ENCODE results near the gene SLC43A3.
A peak's percentile ranks its signal among the peaks of the same experiment; 100 is the strongest.
"Not testable (repeated sequence)": the region's sequence is repeated elsewhere in the genome, so short reads cannot be mapped to it uniquely, and the experiment has no call there.

SLC43A3 gene

GRCh38 chr11:57377107-57377506 lies 49.8 kb downstream of the SLC43A3 start:
- DNase-seq = peak; percentile 30

DNA sequence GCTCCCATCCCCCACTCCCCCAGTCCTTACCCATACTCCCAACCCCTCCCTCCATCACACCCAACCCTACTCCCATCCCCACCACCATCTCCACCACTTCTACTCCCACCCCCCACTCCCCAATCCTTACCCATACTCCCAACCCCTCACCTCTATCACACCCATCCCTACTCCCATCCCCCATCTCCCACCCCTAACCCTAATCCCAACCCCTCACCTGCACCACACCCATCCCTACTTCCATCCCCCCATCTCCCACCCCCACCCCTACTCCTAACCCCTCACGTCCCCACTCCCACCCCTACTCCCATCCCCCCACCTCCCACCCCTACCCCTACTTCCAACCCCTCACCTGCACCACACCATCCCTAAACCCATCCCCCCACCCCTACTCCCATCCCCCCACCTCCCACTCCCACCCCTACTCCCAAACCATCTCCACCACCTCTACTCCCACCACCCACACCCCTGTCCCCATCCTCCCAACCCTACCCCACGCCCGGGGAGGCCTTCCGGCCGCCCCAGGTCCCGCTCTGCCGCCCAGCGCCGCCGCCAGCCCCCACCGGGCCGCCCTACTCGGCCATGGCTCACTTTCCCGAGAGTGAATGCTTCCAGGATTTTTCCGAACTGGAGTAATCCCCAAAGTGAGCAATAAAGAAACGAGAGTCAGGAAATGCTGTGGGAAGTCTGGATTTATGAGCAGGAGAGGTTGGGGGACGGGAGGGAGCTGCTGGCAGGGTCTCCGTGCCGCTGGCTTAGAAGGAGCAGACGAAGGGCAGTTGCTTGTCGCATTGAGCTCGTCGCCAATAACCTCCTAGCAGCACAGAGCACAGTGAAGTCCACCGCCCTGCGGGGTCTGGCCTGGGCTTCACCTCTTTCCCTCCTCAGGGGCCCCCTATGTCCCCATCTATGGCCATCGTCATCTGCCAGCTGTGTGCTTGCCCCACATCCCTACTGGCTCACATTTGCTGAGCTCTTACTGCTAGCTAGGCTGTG lies 50.5 kb downstream of the SLC43A3 start:
- DNase-seq = no peak

DNA sequence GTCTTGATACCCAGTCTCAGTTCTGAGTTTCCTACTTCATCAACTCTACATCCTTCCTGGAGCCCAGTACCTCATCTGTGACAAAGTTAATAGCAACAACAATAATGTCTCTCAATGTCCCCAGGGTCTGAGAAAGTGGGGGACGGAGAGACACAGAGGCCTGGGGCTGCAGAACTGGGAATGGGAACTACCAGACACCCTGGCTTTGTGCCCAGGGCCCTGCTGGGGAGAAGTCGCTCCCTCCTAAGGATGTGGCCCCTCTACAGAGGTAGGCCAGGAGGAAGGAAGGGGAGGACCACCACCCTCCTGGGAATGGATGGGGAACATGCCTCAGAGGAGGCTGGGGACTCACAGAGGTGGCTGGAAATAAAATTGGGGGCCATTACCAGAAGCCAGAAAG lies 51.4 kb downstream of the SLC43A3 start:
- DNase-seq = no peak

DNA sequence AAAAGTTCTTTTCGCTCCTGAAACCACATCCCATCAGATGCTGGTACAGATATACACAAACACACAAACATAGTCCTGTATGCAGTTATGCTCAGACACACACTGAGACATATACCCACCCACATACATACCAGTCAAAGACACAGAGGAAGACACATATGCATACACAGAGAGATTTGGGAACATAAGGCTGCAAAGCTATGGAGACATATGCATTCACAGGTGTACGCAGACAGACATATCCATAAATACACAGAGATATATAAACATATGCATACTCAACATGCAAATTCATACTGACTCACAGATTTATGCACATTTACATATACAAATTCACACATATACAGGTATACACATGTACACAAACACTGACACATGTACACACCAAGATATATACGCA lies 52.0 kb downstream of the SLC43A3 start:
- no peak for DNase-seq

DNA sequence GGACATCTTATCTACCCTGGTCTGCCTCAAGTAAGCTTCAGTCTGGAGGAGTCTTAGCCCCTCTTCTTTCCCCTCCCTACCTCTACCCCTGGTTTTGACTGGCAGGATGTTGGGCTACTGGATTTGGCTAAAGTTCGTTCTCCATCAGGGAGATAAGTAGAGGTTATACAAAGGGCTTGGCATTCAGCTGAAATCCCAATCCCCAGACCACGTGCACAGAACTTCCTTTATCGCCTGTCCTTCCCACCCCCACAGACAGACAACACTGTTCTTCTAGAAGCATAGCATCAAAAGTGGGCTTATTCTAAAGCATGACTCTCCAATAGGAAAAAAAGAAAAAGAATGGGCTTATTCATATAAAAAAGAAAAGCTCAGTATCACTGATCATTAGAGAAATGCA lies 53.8 kb downstream of the SLC43A3 start:
- DNase-seq = no peak

- DNase-seq = no peak
Observed at GRCh38 chr11:57370941-57371340, 56.0 kb downstream of the SLC43A3 start.

DNA sequence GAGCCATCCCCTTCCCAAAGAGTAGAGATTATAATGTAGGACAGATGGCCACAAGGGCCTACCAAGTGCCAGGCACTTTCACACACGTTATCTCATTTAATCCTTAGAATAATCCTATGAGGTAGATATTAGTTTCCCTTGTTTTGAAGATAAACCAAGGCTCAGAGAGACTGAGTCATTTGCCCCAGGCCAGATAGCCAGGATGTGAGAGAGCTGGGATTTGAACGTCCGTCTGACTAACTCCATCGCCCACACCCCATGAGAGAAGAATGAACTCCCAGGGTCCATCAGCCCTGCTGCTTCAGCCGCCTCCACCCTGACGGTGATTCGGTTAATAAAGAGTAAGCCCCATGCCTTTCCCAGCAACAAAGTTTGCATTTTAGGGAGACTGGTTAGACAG lies 56.7 kb downstream of the SLC43A3 start:
- DNase-seq = no peak

DNA sequence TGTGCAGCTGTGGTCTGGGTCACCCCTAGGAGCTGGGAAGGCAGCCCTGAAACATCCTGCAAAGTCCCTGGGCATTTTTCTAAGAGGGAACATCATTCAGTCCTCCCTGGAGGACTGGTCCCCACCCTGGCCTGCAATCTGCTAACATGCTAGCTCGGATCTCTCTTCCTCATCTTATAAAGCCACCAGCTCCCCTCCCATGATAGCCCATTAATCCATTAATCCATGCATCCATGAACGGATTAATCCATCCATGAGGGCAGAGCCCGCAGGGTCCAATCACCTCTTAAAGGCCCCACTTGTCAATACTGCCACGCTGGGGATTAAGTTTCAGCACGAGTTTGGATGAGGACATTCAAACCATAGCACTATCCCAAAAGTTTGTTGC lies 58.1 kb downstream of the SLC43A3 start:
- no peak for DNase-seq

- DNase-seq = peak; percentile 66
Observed at GRCh38 chr11:57368106-57368844, 58.6 kb downstream of the SLC43A3 start.

- DNase-seq = peak; percentile 18
Observed at GRCh38 chr11:57364851-57365660, 61.9 kb downstream of the SLC43A3 start.

DNA sequence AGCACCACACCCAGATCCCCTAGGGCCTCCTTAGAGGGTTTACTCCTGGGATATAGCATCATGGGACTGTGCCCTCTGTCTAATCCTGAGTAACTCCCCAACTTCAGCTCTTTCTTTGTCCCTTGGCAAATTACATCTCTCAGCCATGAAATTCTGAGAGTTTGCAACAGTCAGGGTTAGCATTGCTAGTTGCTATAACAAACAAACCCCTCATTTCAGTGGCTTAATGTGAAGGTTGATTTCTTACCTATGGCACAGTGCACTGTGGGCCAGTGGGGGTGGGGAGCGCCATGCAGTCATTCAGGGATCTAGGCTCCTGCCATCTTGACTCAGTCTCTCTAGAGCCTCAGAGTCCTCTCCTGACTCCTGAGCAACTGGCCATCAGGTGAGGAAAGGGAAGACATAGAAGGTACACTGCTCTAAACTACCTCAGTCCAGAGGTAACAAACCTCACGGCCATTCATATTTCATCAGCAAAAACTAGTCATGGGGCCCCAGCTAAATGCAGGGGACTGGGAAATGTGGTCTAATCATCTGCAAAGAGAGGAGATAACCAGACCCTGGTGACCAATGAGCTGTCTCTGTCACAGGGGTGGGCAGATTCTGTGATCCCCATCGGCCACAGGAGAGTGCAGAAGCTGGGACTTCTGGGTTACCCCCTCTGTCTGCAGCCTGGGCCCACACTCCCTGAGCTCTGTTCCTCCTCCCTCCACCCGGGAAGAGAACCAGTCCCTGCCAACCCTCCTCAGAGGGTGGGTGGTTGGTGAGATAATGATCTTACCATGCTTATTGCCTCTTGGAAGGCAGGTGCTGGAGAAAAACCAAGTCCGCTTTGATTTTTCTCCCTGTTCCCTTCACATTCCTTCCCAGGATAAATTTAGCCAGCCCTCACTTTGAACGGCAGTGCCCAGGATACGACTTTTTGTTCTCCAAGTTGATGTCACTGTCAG lies 63.5 kb downstream of the SLC43A3 start:
- no peak for DNase-seq

GRCh38 chr11:57361926-57362325 lies 65.0 kb downstream of the SLC43A3 start:
- no peak for DNase-seq

DNA sequence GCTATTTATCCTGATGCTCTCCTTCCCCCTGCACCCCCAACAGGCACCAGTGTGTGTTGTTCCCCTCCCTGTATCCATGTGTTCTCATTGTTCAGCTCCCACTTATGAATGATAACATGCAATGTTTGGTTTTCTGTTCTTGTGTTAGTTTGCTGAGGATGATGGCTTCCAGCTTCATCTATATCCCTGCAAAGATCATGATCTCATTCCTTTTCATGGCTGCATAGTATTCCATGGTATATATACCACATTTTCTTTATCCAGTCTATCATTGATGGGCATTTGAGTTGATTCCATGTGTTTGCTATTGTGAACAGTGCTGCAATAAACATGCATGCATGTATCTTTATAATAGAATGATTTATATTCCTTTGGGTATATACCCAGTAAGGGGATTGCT lies 65.5 kb downstream of the SLC43A3 start:
- DNase-seq = not testable (repeated sequence)

- peak; percentile 10 for DNase-seq
Observed at GRCh38 chr11:57360991-57361390, 65.9 kb downstream of the SLC43A3 start.

DNA sequence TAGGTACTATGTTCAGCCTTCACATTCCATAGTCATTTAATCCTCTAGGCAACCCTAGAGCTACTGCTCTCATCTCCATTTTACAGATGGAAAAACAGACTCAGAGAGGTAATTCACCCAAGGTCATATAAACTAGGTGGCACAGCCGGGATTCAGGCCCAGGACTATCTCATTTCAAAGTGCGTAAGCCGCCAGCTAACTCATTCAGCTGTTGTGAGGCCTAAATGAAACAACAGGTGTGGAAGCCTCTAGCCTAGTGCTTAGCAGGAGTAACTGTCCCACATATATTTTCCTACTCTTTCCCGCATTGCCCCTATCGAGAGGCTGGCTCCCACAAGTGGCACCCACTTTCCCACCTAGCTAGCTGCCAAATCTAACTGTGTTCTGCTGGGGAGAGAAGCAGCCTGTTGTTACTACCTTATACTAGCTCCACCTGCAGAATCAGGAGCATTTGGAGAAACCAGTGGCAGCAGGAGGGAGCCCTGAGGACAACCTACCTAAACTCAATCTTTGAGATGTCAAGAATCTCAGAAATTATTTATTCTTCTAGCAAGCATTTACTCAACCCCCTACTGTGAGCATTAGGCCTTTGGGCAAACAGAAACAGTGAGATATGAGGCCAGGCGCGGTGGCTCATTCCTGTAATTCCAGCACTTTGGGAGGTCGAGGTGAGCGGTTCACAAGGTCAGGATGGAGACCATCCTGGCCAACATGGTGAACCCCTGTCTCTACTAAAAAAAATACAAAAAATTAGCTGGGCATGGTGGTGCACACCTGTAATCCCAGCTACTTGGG lies 66.8 kb downstream of the SLC43A3 start:
- DNase-seq = peak; percentile 29

- DNase-seq = no peak
Observed at GRCh38 chr11:57359396-57359795, 67.5 kb downstream of the SLC43A3 start.

DNA sequence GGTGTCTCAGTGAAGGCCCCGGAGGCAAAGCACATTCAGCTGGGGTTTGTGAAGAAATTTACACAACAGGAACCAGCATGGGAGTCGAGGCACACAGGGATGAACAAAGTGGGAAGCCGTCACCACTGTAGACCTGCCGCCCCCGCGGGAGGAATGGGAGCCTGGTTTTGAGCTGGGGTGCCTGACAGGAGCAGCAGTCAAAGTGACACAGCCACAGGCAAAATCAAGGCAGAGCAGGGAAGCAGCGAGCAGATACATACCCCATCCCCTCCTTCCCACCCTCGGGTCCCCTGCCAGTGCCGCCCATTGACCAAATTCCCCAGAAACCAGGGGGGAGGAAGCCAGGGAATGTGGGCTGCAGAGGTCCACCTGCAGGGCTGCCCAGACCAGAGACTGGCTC lies 67.9 kb downstream of the SLC43A3 start:
- no peak for DNase-seq

DNA sequence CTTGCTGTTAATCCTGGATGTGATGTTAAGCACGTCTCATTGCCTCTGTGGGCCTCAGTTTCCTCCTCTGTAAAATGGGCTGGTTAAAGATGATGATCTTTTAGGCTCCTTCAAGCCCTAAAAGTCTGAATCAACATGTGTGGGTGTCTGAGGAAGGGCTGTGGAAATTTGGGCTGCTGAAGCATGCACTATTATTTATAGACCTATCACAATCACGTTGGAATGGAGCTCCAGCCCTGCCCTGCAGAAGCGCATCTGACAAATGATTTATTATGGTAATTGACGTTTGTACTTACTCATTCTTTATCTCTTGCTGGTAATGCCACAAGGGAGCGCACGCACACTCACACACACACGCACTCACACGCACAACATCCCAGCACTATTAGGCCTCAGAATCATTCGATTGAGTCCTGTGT lies 68.4 kb downstream of the SLC43A3 start:
- DNase-seq = no peak

- no peak for DNase-seq
Observed at GRCh38 chr11:57357856-57358255, 69.1 kb downstream of the SLC43A3 start.

DNA sequence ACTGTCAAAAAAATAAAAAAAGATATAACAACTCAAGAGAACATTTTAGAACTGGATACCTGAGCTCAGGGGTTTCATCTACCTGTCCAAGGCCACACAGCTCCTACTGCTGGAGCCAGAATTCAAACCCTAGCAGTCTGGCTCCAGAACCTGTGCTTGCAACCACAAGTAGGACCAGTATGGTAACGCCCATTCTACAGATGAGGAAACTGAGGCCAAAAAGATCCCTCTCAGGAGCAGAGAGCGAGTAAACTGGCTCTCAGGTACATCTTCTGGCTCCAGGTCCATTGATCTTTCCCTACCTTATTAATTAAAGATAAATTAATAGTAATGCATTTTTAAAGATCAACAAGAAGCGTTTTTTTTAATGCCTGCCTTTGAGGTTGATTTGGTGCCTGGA lies 69.6 kb downstream of the SLC43A3 start:
- no peak for DNase-seq
